Superior temporal gyrus (tissue), 1 donor: ENCODE data around the gene PDE8B.
A peak's percentile ranks its signal among the peaks of the same experiment; 100 is the strongest.

Experiments
- DNase-seq: peaks from one replicate; pipeline ENCODE4 v3.0.0-alpha.2; 2016; ENCODE audit errors: extremely low spot score

The PDE8B gene

GRCh38 chr5:77192441-77193050 lies 17.9 kb upstream of the PDE8B start:
- no peak for DNase-seq

GRCh38 chr5:77194762-77195161 lies 15.7 kb upstream of the PDE8B start:
- no peak for DNase-seq

DNA sequence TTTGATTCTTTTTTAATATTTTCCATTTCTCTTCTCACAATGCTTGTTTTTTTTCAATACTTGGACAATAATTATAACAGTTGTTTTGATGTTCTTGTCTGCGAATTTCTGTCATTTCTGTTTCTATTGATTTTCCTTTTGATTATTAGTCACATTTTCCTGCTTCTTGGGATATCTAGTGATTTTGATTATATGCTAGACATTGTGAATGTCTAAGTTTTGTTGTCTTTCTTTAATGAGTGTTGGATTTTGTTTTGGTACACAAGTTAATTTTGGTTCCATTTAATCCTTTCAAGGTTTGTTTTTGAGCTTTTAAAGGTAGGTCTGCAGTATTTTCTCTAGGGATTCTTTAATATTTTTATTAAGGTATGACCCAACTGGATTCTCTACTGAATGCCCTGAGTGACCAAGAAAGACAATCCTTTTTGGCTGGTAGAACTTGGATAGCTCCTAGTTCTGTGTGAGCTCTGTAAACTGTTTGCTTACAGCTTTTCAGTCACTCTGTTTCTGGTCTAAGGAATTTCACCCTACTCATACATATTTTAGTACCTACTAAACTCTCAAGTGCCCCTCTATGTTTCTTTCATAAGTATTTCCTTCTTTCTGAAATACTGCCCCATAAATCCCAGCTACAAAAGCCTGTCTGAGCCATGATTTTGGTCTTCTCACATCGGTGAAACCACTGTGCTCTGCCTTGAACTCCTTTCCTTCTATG lies 12.5 kb upstream of the PDE8B start:
- DNase-seq, result no peak

- no peak for DNase-seq
Observed at GRCh38 chr5:77200663-77201062, 9.8 kb upstream of the PDE8B start.

DNA sequence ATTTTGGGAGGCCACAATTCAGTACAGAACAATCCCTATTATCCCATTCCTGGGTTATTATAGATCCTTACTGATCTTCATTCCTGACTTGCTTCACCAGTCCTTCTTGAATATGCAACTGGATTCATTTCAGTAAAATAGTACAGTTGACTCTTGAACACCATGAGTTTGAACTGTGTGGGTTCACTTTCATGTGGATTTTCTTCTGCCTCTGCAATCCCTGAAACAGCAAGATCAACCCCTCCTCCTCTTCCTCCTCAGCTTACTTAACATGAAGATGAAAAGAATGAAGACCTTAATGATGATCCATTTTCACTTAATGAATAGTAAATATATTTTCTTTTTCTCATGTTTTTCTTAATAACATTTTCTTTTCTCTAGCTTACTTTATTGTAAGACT lies 8.3 kb upstream of the PDE8B start:
- no peak for DNase-seq

DNA sequence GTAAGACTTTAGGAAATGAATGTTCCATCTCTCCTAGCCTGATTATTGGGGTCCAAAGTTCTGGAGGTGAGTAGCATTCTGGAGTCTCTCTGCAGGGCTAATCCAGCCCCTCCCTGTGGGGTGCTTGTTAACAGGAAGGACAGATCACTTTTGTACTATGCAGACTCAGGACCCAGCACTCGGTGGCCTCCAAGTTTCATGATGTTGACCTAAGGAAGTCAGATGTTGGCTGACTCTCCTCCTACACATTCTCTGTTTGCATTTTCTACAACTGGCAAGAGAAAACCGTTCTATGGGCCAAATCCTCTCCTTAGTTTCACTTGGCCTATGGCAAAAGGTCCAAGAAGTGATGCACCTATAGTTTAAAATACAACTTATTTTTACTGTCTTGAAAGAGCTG lies 5.5 kb upstream of the PDE8B start:
- DNase-seq, result no peak

DNA sequence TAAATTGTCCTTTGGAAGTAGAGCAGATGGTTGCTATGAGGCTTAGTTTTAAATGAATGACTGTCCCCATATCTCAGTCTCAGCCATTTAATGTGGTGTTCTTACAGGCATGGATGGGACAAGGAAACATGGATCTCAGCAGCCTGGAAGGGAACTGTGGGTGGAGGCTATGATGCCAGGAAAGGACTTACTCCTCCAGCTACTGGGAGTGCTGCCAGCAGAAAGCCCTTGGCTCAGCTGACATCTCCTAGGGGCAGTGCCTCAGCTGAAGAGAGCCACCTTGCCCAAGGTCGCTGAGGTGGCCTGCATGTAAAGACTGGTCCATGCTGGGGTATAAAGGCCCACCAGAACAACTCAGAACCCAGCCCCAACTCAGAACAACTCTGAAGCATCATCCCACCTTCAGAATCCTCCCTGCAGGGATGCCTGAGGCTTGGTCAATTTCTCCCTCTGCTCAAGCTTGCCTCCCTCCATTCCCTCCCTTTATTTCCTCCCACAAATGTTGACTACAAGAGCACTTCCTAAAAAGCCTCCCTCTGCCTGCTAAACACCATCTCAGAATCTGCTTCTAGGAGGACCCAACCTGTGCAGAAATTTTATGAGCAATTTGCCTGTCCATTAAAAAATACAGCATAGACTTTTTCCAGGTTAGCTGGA lies 1.8 kb upstream of the PDE8B start:
- DNase-seq, result no peak

GRCh38 chr5:77209495-77210090 lies 887 bp upstream of the PDE8B start:
- peak; percentile 39 for DNase-seq

DNA sequence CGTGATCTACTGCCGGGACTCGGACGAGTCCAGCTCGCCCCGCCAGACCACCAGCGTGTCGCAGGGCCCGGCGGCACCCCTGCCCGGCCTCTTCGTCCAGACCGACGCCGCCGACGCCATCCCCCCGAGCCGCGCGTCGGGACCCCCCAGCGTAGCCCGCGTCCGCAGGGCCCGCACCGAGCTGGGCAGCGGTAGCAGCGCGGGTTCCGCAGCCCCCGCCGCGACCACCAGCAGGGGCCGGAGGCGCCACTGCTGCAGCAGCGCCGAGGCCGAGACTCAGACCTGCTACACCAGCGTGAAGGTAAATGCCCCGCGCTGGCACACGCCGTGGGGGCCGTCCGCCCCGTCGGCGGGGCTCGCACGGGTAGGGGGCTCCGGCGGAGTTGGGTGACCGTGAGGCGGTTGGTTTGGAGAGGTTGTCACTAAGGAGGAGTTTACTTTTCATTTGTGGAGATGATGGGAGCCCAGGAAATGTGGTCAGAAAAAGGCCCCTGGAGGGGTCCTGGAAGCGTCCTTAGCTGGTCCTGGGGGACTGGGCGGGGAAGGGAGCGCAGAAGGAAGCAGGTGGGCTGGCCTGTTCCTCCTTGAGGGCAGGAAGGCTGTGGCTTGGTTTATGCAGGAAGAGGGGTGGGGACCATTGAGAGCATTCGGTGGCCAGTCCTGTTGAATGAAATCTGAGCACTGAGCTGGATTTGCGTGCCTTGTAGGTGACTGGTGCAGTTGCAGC lies 647 bp downstream of the PDE8B start:
- DNase-seq, result no peak

DNA sequence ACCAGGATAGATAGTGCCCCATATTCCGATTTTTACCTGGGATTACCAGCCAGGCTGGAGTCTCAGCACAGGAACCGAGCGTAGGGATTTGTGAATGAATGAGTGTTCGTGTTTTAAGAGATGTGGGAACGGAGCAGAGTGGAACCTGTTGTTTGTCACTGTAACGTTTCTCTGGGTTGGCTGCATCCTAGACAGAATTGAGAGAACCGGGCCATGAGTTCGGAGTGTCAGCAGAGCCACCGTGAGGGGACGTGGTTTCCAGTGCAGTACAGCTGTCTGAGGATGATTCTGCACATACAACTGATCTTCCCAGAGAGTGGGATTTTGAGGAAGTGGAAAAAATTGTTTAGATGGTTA lies 1.2 kb downstream of the PDE8B start:
- DNase-seq, result peak; percentile 56

- no peak for DNase-seq
Observed at GRCh38 chr5:77213601-77214000, 3.1 kb downstream of the PDE8B start.

DNA sequence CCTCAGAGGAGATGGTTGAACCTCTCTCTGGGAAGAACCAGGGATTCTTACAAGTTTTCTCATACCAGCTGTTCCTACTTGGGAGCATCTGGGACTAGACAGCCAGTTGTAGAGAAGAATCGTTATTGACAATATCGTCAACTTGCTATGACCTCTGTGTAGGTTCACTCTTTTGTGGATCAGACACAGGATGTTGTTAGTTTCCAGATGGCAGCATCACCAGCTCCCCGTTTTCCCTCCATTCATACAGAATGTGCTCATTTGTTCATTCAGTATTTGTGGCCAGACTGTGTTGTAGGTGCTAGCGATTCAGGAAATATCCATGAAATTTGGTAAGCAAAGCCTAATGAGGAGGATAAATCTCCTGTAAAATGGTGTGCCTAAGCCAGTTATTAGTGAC lies 3.7 kb downstream of the PDE8B start:
- peak; percentile 45 for DNase-seq

- no peak for DNase-seq
Observed at GRCh38 chr5:77218263-77218662, 7.8 kb downstream of the PDE8B start.

DNA sequence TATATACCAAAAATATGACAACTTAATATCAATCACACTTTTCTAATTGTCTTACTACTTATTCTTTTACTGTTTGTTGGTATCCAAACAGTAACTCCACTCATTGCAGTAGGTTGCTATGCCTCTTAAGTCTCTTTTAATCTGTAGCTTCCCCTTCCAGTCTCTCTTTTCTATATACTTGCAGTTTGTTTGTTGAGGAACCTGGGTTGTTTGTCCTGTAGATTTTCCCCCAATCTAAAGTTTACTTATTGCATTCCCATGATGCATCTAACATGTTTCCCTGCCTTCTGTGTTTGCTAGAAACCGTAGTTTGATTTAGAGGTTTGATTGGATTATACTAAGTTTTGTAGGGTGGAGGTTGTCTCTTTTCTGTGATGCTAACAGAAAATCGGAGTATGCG lies 10.6 kb downstream of the PDE8B start:
- DNase-seq, result no peak

DNA sequence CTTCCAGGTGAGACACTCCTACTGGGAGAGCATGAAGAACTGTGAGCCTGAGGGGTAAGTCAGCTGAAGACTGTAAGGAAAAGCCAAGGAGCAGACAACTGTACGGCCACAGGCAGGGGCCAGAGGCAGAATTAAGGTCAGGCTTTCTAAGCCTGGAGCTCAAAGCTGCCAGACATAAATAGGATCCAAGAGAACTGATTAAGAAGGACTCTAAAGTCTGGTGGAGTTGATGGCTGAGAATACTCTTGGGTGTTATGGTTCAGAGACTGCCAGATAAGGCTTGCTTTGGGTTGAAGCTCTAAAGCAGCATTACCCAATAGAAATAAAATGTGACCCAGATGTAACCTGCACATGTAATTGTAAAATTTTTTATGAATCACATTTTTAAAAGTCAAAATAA lies 12.2 kb downstream of the PDE8B start:
- DNase-seq, result no peak

DNA sequence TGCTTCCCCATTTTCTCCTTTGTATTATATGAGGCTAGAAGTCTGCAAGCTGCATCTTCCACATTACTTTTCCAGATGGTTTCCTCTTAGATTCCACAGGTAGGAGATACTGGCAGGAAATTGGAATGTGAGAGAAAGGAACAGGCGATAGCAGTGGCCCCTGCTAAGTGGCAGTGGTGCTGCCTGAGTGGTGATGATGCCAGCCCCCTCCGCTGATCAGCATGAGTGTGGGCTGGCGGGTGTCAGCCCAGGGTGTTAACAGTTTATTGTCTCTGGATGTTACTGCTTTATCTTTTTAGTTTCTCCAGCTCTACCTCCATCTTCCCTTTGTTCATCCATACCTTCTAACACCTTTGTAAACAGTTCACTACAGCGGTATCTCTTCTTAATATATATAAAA lies 13.2 kb downstream of the PDE8B start:
- DNase-seq, result no peak

- DNase-seq, result no peak
Observed at GRCh38 chr5:77224672-77225355, 14.3 kb downstream of the PDE8B start.

DNA sequence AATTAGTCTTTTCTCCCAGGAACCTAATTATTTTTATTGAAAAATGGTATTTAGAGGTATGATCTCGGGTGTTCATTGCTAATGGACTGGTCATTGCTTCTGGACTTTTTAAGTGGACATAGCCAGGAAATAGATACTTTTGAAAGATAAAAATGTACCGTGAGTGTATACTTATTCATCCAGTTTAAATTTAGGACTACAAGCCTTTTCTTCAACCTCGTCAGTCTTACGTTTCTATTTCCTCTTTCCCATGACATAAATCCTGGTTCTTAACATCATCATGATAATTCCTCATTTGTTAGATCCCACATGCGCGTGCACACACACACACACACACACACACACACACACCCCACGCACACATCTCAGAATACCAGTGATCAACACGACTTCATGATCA lies 15.1 kb downstream of the PDE8B start:
- no peak for DNase-seq

- DNase-seq, result no peak
Observed at GRCh38 chr5:77229887-77230286, 19.4 kb downstream of the PDE8B start.

- no peak for DNase-seq
Observed at GRCh38 chr5:77230727-77231470, 20.4 kb downstream of the PDE8B start.
